Left kidney (tissue), 2 donors: ENCODE measurements around the gene PYGO2. TPM values are rescaled to one million over a fixed set of nuclear protein-coding genes. Genes with fewer than 3 reads are reported as not detected.
"Not testable (repeated sequence)": the region's sequence is repeated elsewhere in the genome, so short reads cannot be mapped to it uniquely, and the experiment has no call there.

Source experiments
- DNase-seq: peaks from one replicate; pipeline ENCODE4 v3.0.0-alpha.2; 2013
- polyA plus RNA-seq: library from polyadenylated mRNA; unstranded; fragments of 120-200 nt; gene quantifications from one replicate; pipeline ENCODE4 v1.2.1, GENCODE V29; 2013; ENCODE audit not compliant: insufficient read length

The PYGO2 gene
- polyA plus RNA-seq, 1 donor = 42.6 TPM

GRCh38 chr1:155000726-155001424 lies 39.3 kb upstream of the PYGO2 start:
- DNase-seq = peak; percentile 96

- DNase-seq = no peak
These were observed 38.8 kb upstream of the PYGO2 start for GRCh38 chr1:155000411-155000725.

GRCh38 chr1:154999571-155000410 lies 38.2 kb upstream of the PYGO2 start:
- no peak for DNase-seq

- no peak for DNase-seq
These were observed 37.4 kb upstream of the PYGO2 start for GRCh38 chr1:154998818-154999570.

GRCh38 chr1:154998201-154998780 lies 36.7 kb upstream of the PYGO2 start:
- DNase-seq = no peak

GRCh38 chr1:154996966-154997701 lies 35.6 kb upstream of the PYGO2 start:
- DNase-seq = no peak

- not testable (repeated sequence) for DNase-seq
These were observed 33.9 kb upstream of the PYGO2 start for GRCh38 chr1:154995301-154995983.

- DNase-seq = no peak
These were observed 33.0 kb upstream of the PYGO2 start for GRCh38 chr1:154994591-154994990.

GRCh38 chr1:154994269-154994587 lies 32.6 kb upstream of the PYGO2 start:
- no peak for DNase-seq

GRCh38 chr1:154993572-154994268 lies 32.1 kb upstream of the PYGO2 start, which contains the start of gene LENEP:
TSS of gene LENEP (plus strand) at chr1:154993586. CDS start at chr1:154993608, 22 bp downstream.
- DNase-seq = no peak

GRCh38 chr1:154992721-154993571 lies 31.4 kb upstream of the PYGO2 start:
- DNase-seq = no peak

- no peak for DNase-seq
These were observed 28.7 kb upstream of the PYGO2 start for GRCh38 chr1:154990276-154990675.

GRCh38 chr1:154989195-154989860 lies 27.7 kb upstream of the PYGO2 start:
- DNase-seq = no peak

- no peak for DNase-seq
These were observed 26.7 kb upstream of the PYGO2 start for GRCh38 chr1:154988058-154988954.

- DNase-seq = no peak
These were observed 25.7 kb upstream of the PYGO2 start for GRCh38 chr1:154987326-154987725.

- not testable (repeated sequence) for DNase-seq
These were observed 25.2 kb upstream of the PYGO2 start for GRCh38 chr1:154986736-154987135.

- no peak for DNase-seq
These were observed 22.3 kb upstream of the PYGO2 start for GRCh38 chr1:154983776-154984466.
